GM18868 (cell line): ENCODE data around the gene UTY.
A peak's percentile ranks its signal among the peaks of the same experiment; 100 is the strongest.

Source experiments
- ATAC-seq: cut with Tn5 transposase; IDR thresholded peaks from one replicate; pipeline ENCODE4 v1.9.1; 2021; ENCODE audit warnings: mild to moderate bottlenecking, moderate library complexity; ENCODE audit not compliant: unreplicated experiment

The UTY gene

DNA sequence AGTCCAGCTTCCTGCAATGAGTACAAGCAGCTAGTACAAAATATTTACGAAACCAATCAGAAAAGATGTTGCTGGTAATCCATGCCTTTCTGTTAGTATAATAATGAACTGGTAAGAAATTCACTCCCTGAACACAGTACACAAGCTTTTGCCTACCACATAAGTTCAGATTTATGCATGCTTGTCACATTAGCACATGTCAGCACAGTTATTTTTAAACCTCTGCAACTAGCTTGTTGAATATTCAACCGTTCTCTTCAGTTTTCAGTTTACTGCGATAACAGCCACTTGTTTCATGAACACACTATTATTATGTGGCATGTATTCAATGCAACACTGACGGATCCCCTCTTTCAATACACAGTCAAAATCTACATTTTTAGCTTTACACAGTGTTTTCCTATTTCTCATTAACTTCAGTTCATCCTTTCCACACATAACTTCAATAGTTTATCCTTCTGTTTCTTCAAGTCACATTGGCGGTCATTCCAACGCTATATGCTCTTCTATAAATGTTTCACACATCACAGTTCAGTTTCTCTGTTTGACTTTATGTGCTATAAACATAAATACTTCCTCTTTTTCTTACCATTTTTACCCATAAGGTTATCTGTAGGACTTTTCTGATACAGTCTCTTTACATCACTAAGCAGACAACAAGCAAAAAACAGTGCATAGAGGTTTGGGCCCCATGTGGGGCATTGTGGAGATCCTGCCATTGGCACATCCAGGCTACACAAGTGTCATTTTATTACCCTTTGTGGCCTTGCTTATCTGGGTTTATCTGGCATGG, 62.8 kb downstream of the UTY start:
- ATAC-seq = peak; percentile 85

DNA sequence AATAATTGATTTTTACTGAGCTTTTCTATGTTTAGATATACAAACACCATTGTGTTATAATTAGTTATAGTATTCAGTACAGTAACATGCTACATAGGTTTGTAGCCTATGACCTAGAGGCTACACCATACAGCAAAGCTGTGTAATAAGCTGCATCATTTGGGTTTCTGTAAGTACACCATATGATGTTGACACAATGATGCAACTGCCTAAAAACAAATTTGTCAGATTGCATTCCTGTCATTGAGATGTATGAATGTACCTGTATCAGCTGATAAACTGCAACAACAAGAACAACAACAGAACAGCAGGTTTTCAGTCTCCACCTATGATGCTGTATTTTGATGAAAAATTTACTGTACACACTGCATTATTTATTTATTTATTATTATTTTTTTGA, 64.3 kb downstream of the UTY start:
- no peak for ATAC-seq

DNA sequence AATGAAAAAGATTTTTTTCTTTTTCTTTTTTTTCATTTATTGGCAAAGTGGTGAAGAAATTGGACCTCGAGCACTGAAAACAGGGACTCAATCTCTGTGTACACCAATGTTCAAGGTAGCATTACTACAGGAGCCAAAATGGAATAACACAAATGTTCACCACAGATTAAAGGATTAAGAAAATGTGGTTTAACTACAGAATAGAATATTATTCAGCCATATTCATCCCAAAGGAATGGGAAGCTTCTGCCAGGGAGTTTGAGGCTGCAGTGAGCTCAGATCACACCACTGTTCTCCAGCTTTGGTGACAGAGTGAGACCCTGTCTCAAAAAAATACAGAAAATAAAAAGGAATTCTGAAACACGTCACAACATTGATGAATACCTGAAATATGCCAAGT, 81.0 kb downstream of the UTY start:
- ATAC-seq = no peak

DNA sequence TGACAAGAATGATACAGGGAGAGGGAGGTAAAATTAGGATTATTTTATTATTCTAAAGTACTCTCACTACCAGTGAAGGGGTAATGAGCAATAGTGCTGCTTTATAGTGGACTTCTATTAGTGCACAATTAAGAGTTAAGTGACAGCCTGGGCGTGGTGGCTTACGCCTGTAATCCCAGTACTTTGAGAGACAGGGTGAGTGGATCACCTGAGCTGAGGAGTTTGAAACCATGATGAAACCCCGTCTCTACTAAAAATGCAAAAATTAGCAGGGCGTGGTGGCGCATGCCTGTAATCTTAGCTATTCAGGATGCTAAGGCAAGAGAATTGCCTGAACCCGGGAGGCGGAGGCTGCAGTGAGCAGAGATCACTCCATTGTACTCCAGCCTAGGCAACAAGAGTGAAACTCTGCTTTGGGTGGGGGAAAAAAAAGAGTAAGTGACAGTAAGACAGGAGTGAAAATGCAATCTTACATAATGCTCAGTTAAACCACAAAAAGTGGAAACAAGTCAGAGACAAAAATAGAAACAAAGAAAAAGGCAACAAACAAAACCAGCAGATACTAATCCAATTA, 98.6 kb downstream of the UTY start:
- peak; percentile 89 for ATAC-seq

DNA sequence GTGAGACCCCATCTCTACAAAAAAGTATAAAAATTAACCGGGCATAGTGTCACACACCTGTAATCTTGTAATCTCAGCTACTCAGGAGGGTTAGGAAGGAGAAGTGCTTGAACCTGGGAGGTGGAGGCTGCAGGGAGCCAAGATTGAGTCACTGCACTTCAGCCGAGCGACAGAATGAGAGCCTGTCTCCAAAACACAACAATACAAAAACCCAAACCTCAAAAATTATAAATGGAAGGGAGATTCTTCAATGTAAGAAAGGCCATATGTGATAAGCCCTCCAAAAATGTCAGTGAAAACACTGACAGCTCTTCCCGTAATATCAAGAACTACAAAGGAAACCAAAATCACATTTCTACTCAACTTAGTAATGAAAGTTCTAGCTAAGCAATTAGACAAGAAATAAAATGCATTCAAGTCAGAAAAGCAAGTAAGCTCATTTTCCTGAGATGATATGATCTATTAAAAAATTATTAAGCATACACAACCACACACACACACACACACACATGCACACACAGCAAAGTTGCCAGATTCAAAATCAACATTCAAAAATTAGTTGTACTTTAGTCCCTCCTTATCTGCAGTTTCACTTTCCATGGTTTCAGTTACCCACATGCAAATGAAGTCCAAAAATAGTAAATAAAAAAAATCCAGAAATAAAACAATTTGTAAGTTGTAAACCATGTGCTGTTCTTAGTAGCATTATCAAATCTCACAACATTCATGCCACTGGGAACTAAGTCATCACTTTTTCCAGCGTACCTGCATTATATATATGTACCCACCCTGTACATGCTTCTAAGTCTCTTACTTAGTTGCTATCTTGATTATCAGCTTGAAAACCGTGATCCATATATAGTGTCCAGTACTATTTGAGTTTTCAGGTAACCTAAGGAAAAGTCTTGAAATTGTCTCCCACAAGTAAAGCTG, 108.7 kb downstream of the UTY start:
- peak; percentile 54 for ATAC-seq

DNA sequence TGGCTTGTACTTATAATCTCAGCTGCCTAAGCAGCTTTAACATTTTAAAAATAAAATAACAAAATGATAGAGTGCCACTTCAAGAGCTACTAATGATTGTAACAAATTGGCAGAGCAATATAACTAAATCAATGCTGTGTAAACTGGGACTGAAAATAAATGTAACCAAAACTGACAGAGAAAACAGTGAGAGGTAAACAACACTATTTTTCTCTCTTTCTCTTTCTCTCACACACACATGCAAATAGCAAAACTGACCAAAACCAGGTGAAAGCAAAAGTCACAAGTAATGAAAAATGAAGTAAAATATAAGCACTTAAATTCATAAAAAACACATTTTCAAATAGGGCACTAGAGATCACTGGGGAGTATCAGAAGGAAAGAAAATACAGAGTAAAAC, 109.6 kb downstream of the UTY start:
- peak; percentile 28 for ATAC-seq

DNA sequence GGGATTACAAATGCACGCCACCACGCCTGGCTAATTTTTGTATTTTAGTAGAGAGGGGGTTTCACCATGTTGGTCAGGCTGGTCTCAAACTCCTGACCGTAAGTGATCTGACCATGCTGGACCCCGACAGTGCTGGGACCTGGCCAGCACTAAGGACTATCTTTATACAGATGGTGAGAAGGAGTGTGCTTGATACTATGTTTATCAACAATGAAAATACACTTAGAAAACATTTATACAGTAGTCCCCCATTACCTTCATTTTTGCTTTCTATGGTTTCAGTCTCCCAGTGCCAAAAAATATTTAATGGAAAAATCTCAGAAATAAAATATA, 111.4 kb downstream of the UTY start:
- no peak for ATAC-seq

DNA sequence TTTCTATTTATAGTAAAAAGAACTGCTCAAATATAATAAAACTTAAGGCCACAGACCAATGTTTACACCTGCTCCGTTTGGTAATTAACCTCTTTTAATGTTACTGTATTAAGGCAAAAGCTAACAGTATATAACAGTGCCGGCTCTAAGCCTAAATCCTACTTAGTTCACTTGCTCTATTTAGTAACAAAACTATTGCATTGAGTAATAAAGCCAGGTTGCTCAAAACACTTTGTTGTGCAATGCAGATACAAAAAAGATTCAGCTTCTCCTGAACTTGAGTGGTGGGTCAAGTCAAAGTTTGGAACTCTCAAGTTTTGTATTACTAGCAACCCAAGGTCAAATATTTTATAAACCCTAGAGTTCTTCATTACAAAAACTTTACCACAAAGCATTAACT, 116.2 kb downstream of the UTY start:
- ATAC-seq = no peak

DNA sequence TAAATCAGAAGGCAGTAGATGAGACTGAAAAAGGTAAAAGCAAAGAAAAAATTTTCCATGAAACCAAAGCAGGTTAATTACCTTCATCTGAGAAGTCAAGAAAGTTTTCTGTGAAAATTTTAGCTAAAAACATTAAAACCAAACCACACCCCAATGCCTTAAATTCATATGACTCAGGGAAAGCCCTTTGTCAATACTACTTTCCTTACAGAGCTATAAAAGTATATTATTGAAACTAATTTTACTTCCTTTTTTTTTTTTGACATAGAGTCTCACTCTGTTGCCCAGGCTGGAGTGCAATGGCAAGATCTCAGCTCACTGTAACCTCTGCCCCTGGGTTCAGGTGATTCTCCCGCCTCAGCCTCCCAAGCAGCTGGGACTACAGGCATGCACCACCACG, 117.2 kb downstream of the UTY start:
- ATAC-seq = peak; percentile 56

DNA sequence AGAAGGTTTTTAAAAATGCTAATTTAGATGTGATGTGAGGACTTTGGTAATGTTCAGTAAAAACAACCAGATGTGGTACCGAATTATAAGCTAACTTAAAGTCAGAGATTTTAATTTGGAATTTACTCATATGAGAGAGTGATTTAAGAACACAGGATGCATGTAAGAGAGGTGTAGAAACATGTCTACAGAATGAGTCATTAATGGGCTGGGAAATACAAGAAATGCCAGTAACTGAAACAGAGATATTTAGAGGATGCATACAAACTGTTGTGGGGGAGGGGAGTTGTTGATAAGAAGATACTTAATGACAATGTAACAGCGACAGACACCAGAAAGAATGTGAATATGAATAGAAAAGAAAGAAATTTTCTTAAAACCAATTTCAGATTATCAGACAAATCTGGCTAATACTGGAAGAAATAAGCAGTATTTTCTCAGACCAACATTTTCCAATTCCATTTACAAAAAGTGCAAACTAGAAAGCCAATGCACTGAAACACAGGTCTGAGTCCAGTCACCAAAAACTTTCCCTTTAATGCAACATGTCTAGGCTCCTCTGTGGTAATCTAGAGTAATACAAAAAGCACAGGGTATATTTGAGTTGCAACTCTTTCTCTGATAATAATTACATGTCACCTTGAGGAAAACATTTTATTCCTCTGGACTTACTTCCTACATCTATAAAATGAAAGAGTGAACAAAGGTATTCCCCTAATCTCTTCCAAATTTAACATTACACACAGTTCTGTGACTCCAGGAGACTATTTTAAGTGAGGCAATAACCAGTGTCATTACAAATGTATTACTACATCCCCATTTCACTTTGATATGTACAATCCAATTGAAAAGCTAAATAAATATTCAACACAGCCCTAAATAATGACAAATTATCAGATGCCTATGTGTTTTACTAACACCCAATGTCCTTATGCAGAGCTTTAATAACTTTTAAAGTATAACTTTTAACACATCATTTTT, 117.9 kb downstream of the UTY start:
- ATAC-seq = peak; percentile 75

DNA sequence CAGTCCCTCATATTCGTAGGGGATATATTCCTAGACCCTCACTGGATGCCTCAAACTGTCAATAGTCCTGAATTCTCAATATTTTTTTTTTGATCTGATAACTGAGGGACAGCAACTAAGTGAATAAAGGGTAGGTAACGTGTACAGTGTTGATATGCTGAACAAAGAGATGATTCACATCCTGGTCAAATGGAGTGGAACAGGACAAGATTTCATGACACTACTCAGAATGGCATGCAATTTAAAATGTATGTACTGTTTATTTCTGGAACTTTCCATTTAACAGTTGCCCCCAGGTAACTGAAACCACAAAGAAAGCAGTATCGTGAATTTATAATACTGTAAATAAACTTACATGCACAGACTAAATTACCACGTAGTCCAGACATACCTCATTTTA, 128.4 kb downstream of the UTY start:
- no peak for ATAC-seq

DNA sequence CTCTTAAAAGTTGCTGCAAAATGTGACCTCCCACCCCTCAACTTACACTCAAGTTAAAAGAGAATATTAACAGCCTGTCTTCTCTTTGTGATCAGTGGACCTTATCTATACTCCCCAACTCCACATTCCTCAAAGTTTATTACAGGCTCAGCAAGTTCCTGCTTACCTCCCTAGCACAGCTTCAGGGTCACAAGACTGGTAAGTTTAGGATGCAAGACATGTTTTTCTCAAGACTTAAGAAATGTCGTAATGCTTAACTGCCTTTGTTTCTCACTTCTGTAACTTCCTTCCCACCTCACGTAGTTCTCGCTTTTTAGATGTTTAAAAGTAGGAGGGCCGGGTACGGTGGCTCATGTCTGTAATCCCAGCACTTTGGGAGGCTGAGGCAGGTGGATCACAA, 132.7 kb downstream of the UTY start:
- no peak for ATAC-seq

DNA sequence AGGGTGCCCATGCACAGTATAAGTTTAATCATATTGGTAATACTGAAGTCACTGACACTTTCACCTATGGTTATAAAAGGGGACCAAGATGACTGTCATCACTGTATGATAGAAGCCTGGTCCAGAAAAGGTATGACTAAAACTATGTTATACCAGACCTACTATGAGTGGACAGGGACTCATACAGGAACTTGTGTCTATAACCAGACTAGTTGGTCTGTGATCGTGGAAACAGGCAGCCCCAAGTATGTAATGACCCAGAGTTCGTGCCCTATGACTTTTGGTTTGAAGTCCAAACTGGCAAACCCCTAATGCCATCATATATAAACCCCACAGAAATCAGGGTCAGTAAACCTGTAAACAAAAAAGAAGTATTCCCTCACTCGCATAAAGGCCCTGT, 134.3 kb downstream of the UTY start:
- ATAC-seq = no peak

DNA sequence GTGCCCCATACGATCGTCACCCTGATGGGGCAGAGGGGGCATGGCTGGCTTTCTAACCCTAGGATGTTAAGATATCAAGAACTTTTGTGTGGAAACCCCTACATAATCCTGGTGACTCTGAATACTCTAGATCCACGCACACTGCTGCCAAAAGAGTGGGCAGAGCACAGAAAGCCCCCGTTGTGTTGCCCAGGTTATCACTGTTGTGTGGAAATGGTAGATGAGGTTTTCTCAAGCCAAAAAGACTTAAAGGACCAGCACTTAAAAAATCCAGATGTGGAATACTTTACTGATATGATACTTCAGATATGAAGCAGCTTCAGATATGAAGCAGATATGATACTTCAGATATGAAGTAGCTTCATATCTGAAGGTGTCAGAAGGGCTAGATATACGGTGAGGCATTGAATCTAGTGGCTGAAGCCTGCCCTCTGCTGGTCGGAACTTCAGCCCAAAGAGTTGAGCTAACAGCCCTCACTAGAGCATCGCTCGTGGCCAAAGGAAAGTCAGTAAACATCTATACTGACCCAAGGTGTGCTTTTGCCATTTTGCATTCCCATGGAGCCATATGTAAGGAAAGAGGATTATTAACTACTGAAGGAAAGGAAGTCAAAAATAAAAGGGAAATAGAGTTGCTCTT, 136.4 kb downstream of the UTY start:
- ATAC-seq = peak; percentile 75

DNA sequence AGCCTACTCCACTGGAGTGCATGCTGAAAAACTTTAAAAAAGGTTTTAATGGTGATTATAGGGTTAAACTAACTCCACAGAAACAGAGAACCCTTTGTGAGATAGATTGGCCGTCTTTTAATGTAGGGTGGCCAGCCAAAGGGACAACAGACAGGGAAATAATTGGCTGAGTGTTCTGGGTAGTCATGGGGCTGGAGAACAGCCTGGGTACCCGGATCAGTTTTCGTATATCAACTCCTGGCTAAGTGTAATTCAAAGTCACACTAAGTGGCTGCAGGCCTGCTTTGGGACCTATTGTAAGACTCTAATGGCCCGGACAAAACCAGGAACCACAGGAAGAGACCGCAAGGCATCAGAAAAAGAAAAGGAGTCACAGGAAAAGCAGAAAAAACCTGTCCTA, 139.9 kb downstream of the UTY start:
- ATAC-seq = no peak

DNA sequence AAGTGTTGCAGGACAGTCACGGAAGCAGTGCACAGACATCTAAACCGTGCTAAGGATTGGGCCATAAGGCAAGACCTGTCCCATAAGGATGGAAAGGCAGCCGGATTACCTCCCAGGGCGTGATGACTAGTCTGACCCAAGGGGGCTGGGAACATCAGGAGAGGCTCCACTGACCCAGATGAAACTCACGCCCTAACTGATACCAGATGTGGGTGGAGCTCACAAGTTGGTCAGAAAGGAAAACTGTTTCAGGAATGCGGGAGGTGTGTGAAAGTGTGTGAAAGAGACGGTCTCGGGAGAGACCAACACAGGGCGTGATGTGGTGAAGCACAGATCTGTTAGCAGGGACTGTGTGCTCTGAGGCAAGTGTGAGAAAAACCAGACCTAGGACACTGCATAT, 140.5 kb downstream of the UTY start:
- ATAC-seq = no peak

DNA sequence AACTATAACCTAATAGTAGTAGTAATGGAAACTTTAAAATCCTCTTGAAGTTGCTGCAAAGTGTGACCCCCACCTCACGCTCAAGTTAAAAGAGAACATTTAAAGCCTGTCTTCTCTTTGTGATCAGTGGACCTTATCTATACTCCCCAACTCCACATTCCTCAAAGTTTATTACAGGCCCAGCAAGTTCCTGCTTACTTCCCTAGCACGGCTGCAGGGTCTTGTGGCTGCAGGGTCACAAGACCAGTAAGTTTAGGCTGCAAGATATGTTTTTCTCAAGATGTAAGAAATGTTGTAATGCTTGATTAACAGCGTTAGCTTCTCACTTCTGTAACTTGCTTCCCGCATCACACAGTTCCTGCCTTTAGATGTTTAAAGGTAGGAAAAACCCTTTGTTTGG, 141.1 kb downstream of the UTY start:
- ATAC-seq = no peak

DNA sequence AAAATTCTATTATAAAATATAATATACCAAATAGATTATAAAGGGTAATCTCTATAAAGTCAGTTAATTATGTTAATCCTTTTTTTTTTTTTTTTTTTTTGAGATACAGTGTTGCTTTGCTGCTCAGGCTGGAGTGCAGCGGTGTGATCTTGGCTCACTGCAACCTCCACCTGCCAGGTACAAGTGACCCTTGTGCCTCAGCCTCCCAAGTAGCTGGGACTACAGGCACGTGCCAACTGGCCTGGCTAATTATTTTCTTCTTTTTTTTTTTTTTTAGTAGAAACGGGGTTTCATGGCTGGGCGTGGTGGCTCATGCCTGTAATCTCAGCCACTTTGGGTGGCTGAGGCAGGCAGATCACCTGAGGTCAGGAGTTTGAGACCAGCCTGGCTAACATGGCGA, 141.9 kb downstream of the UTY start:
- ATAC-seq = no peak

DNA sequence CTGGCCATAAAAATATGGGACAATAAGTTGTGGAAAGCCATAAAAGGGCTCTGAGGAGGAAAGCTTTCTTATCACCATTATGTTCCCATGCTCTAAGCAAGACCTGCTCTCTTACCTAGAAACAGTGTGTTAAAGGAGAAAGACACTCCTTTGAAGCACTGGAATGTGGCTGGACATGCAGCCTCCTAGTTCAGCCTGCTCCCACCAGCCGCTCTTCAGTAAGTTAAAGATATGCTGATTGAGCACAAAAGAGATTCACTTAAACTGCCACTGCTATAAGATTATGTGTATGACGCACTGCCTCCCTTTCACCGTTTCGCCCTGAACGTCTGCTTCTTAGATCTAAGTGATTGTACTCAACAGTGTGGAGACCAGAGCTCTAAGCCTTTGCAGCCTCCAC, 146.0 kb downstream of the UTY start:
- no peak for ATAC-seq

DNA sequence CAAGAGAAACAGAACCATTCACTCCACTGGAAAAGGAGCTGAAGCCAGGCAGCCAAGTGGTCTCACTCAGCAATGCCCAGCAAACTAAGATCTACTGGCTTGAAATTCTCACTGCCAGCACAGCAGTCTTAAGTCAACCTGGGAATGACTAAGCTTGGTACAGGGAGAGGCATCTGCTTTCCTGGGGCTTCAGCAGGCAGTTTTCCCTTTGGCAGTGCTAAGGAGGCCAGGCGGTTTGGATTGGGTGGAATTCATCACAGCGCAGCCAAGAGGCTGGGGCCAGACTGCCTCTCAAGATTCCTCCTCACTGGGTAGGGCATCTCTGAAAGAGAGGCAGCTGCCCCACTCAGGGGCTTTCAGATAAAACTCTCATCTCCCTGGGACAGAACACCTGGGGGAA, 149.2 kb downstream of the UTY start:
- ATAC-seq = no peak
